Measurements from ENCODE around the gene CLDN9.

GRCh38 chr16:3044708-3045107, 32.0 kb downstream of the CLDN9 start:
- no peak for TF ChIP-seq CTCF (IDR thresholded peaks at IDR 0.05; ENCODE audit: insufficient read depth, low read depth, low read length)
- TF ChIP-seq EZH2 (IDR thresholded peaks at IDR 0.05; ENCODE audit: insufficient read depth, low read length): peak; percentile 61

Data from astrocyte (in vitro differentiated cells and primary cell).